ENCODE results near the gene SMARCC1.

SMARCC1 gene

GRCh38 chr3:47568901-47569300 lies 212.8 kb downstream of the SMARCC1 start:
- no peak overlapping the region for H3K4me3 ChIP-seq (ENCODE audit: low read length)
- DNase-seq (ENCODE audit: low read depth), result no peak
- TF ChIP-seq CTCF (conservative IDR thresholded peaks at IDR 0.05; ENCODE audit: low read length), result no peak

- no peak for DNase-seq (ENCODE audit: low read depth)
- no peak for TF ChIP-seq CTCF (conservative IDR thresholded peaks at IDR 0.05; ENCODE audit: low read length)
- no peak overlapping the region for H3K4me3 ChIP-seq (ENCODE audit: low read length)
Observed at GRCh38 chr3:47567149-47567548, 214.5 kb downstream of the SMARCC1 start.

GRCh38 chr3:47566667-47567066 lies 215.0 kb downstream of the SMARCC1 start:
- TF ChIP-seq CTCF (conservative IDR thresholded peaks at IDR 0.05; ENCODE audit: low read length), result no peak
- DNase-seq (ENCODE audit: low read depth), result no peak
- H3K4me3 ChIP-seq (ENCODE audit: low read length), result no peak overlapping the region

GRCh38 chr3:47565734-47566550 lies 215.8 kb downstream of the SMARCC1 start:
- no peak overlapping the region for H3K4me3 ChIP-seq (ENCODE audit: low read length)
- no peak for TF ChIP-seq CTCF (conservative IDR thresholded peaks at IDR 0.05; ENCODE audit: low read length)
- no peak for DNase-seq (ENCODE audit: low read depth)

GRCh38 chr3:47556351-47556750 lies 225.3 kb downstream of the SMARCC1 start:
- no peak for DNase-seq (ENCODE audit: low read depth)
- TF ChIP-seq CTCF (conservative IDR thresholded peaks at IDR 0.05; ENCODE audit: low read length), result no peak
- no peak overlapping the region for H3K4me3 ChIP-seq (ENCODE audit: low read length)

GRCh38 chr3:47554335-47554734 lies 227.4 kb downstream of the SMARCC1 start:
- no peak overlapping the region for H3K4me3 ChIP-seq (ENCODE audit: low read length)
- no peak for DNase-seq (ENCODE audit: low read depth)
- TF ChIP-seq CTCF (conservative IDR thresholded peaks at IDR 0.05; ENCODE audit: low read length), result no peak

- H3K4me3 ChIP-seq (ENCODE audit: low read length), result no peak overlapping the region
- no peak for TF ChIP-seq CTCF (conservative IDR thresholded peaks at IDR 0.05; ENCODE audit: low read length)
- no peak for DNase-seq (ENCODE audit: low read depth)
Observed at GRCh38 chr3:47553407-47553806, 228.3 kb downstream of the SMARCC1 start.

Measured in AG10803 (cell line).